ENCODE data around the gene LOXL1.
A peak's percentile ranks its signal among the peaks of the same experiment; 100 is the strongest.

LOXL1 gene

GRCh38 chr15:73932381-73933191 is 6.3 kb downstream of the LOXL1 start:
- no peak for ATAC-seq
- TF ChIP-seq TCF4 (CRISPR knock-in tag; IDR thresholded peaks at IDR 0.05; ENCODE audit: borderline replicate concordance), result no peak
- no peak for TF ChIP-seq ZNF8 (CRISPR knock-in tag; IDR thresholded peaks at IDR 0.05)

- TF ChIP-seq BACH2 (CRISPR knock-in tag; IDR thresholded peaks at IDR 0.05; ENCODE audit: borderline replicate concordance) (no peak), CREB5 (CRISPR knock-in tag; IDR thresholded peaks at IDR 0.05; ENCODE audit: low read depth) (no peak), CSRNP3 (CRISPR knock-in tag; IDR thresholded peaks at IDR 0.05) (no peak)
- ATAC-seq, result no peak
Measured at GRCh38 chr15:73934281-73934680, 8.0 kb downstream of the LOXL1 start.

GRCh38 chr15:73935547-73935946 is 9.3 kb downstream of the LOXL1 start:
- TF ChIP-seq ZNF70 (CRISPR knock-in tag; IDR thresholded peaks at IDR 0.05) (no peak), TOX (CRISPR knock-in tag; IDR thresholded peaks at IDR 0.05; ENCODE audit: borderline replicate concordance) (no peak), ZFP30 (CRISPR knock-in tag; IDR thresholded peaks at IDR 0.05) (no peak), PPARA (CRISPR knock-in tag; IDR thresholded peaks at IDR 0.05; ENCODE audit: borderline replicate concordance) (no peak), CSRNP3 (CRISPR knock-in tag; IDR thresholded peaks at IDR 0.05) (no peak), ZFP3 (CRISPR knock-in tag; IDR thresholded peaks at IDR 0.05) (no peak), ZC3H10 (CRISPR knock-in tag; IDR thresholded peaks at IDR 0.05) (no peak), ISL1 (CRISPR knock-in tag; IDR thresholded peaks at IDR 0.05) (no peak), ARNTL (CRISPR knock-in tag; IDR thresholded peaks at IDR 0.05; ENCODE audit: borderline replicate concordance, low read depth) (no peak), SNAI2 (CRISPR knock-in tag; IDR thresholded peaks at IDR 0.05) (no peak), RARB (CRISPR knock-in tag; IDR thresholded peaks at IDR 0.05) (no peak), BACH2 (CRISPR knock-in tag; IDR thresholded peaks at IDR 0.05; ENCODE audit: borderline replicate concordance) (no peak), ZNF565 (CRISPR knock-in tag; conservative IDR thresholded peaks at IDR 0.05; ENCODE audit: low read depth) (no peak), GLIS3 (CRISPR knock-in tag; IDR thresholded peaks at IDR 0.05) (no peak), TCF4 (CRISPR knock-in tag; IDR thresholded peaks at IDR 0.05; ENCODE audit: borderline replicate concordance) (no peak), POU6F1 (CRISPR knock-in tag; IDR thresholded peaks at IDR 0.05; ENCODE audit: borderline replicate concordance, low read depth) (no peak)
- ATAC-seq, result no peak

GRCh38 chr15:73936181-73936580 is 9.9 kb downstream of the LOXL1 start:
- TF ChIP-seq ZNF565 (CRISPR knock-in tag; conservative IDR thresholded peaks at IDR 0.05; ENCODE audit: low read depth) (no peak), TOX (CRISPR knock-in tag; IDR thresholded peaks at IDR 0.05; ENCODE audit: borderline replicate concordance) (no peak), ESRRG (CRISPR knock-in tag; IDR thresholded peaks at IDR 0.05) (no peak), ZNF8 (CRISPR knock-in tag; IDR thresholded peaks at IDR 0.05) (no peak), CREB5 (CRISPR knock-in tag; IDR thresholded peaks at IDR 0.05; ENCODE audit: low read depth) (no peak), ZFP3 (CRISPR knock-in tag; IDR thresholded peaks at IDR 0.05) (no peak), BACH2 (CRISPR knock-in tag; IDR thresholded peaks at IDR 0.05; ENCODE audit: borderline replicate concordance) (no peak), ARNTL (CRISPR knock-in tag; IDR thresholded peaks at IDR 0.05; ENCODE audit: borderline replicate concordance, low read depth) (no peak), CSDC2 (CRISPR knock-in tag; IDR thresholded peaks at IDR 0.05) (no peak), PATZ1 (CRISPR knock-in tag; IDR thresholded peaks at IDR 0.05; ENCODE audit: borderline replicate concordance) (no peak), ISL1 (CRISPR knock-in tag; IDR thresholded peaks at IDR 0.05) (no peak), CSRNP3 (CRISPR knock-in tag; IDR thresholded peaks at IDR 0.05) (no peak), POU6F1 (CRISPR knock-in tag; IDR thresholded peaks at IDR 0.05; ENCODE audit: borderline replicate concordance, low read depth) (no peak), SNAI2 (CRISPR knock-in tag; IDR thresholded peaks at IDR 0.05) (no peak)
- ATAC-seq, result peak; percentile 37
